HepG2 (cell line): Measurements from ENCODE around the gene WNT7A. TPM values are rescaled to one million over a fixed set of nuclear protein-coding genes. Genes with fewer than 3 reads are reported as not detected.

Experiments used
- ATAC-seq: fragments of 200-7000 bp; cut with Tn5 transposase; 3 replicates; pipeline ENCODE4 v1.9.1; 2020; ENCODE audit warnings: mild to moderate bottlenecking, moderate library complexity
- BruUV-seq: library from RNA; stranded (reverse); fragments of 400-500 nt; replicated peaks from 2 replicates; lab custom pipeline; 2021; lab: Mats Ljungman, UMichigan
- CTCF ChIA-PET: fragments of 300-600 bp; formaldehyde crosslinking; extraction: SDS; loops from one replicate; lab custom pipeline; 2021; ENCODE audit warnings: low total read pairs, inconsistent platforms, low intra/inter-chr PET ratio; lab: Yijun Ruan, JAX
- POLR2A ChIA-PET: fragments of 350-600 bp; sonication (Branson Sonifier 250); formaldehyde crosslinking; loops from one replicate; lab custom pipeline; 2020; ENCODE audit warnings: antibody characterized with exemption, inconsistent platforms; lab: Yijun Ruan, JAX
- DNase-seq: peaks from one replicate; pipeline ENCODE4 v3.0.0-alpha.2; 2015; ENCODE audit warnings: low spot score
- FAIRE-seq: peaks from 3 replicates; lab custom pipeline; 2011; peaks lifted over from hg19 to GRCh38; lab: Jason Lieb, UNC
- H2AFZ ChIP-seq: one replicate; pipeline ENCODE4 v1.6.1; 2011; ENCODE audit warnings: low read length, inconsistent platforms
- H3K27ac ChIP-seq: fragments of 300-600 bp; 3 replicates; pipeline ENCODE4 v1.8.0; 2011; ENCODE audit warnings: mixed run types, mild to moderate bottlenecking, mixed read lengths, low read length, inconsistent platforms; ENCODE audit not compliant: insufficient read depth; ENCODE audit errors: extremely low read length
- H3K27me3 ChIP-seq, 2 experiments: fragments of 200-600 bp in 1 of 2; 2 replicates in 1 of 2; 3 replicates in 1 of 2; pipeline versions ENCODE4 v1.6.0 to v1.8.0; 2011; ENCODE audit warnings: low read length in 2 of 2, mild to moderate bottlenecking in 2 of 2, moderate library complexity in 2 of 2, inconsistent platforms in 1 of 2; ENCODE audit not compliant: insufficient read depth in 2 of 2, control insufficient read depth in 1 of 2
- H3K36me3 ChIP-seq, 2 experiments: fragments of 200-600 bp in 1 of 2; replicated peaks in 1 of 2; 2 replicates in 1 of 2; 3 replicates in 1 of 2; pipeline versions ENCODE4 v1.5.1 to v1.8.0; 2011; ENCODE audit warnings: low read length in 2 of 2, inconsistent platforms in 1 of 2; ENCODE audit not compliant: insufficient read depth in 2 of 2, control insufficient read depth in 1 of 2
- H3K4me1 ChIP-seq: 2 replicates; pipeline ENCODE4 v1.5.1; 2012; ENCODE audit warnings: low read length, inconsistent platforms; ENCODE audit not compliant: insufficient read depth
- H3K4me2 ChIP-seq: 2 replicates; pipeline ENCODE4 v1.6.0; 2011; ENCODE audit warnings: low read depth, low read length, inconsistent platforms
- H3K4me3 ChIP-seq, 3 experiments: fragments of 200-600 bp in 1 of 3; sonication (generic), shearing (Covaris generic) in 1 of 3; replicated peaks in 1 of 3; 2 replicates each; pipeline ENCODE4 v1.5.1; 2011 to 2016; ENCODE audit warnings: low read length in 3 of 3, inconsistent platforms in 2 of 3, low read depth in 2 of 3, mild to moderate bottlenecking in 2 of 3, control low read depth in 1 of 3, mixed read lengths in 1 of 3; ENCODE audit not compliant: insufficient read depth in 1 of 3
- H3K79me2 ChIP-seq: one replicate; pipeline ENCODE4 v1.6.1; 2011; ENCODE audit warnings: low read length, inconsistent platforms; ENCODE audit not compliant: insufficient read depth
- H3K9ac ChIP-seq: 2 replicates; pipeline ENCODE4 v1.6.0; 2011; ENCODE audit warnings: mild to moderate bottlenecking, low read depth, low read length, inconsistent platforms; ENCODE audit not compliant: insufficient read depth
- H3K9me3 ChIP-seq: 2 replicates; pipeline ENCODE4 v1.5.1; 2012; ENCODE audit warnings: mild to moderate bottlenecking, low read length
- H4K20me1 ChIP-seq: 2 replicates; pipeline ENCODE4 v1.6.0; 2011; ENCODE audit warnings: inconsistent platforms, mild to moderate bottlenecking, low read length, moderate library complexity; ENCODE audit not compliant: insufficient read depth
- AKNA ChIP-seq: sonication (generic); formaldehyde crosslinking; IDR thresholded peaks from 2 replicates; pipeline ENCODE4 v1.4.0; 2020; ENCODE audit warnings: missing genetic modification reagents, borderline replicate concordance
- CCAR2 ChIP-seq: fragments of 200-400 bp; formaldehyde crosslinking; optimal IDR thresholded peaks from 2 replicates; pipeline ENCODE3; 2018; ENCODE audit warnings: low read depth, mild to moderate bottlenecking, low read length, moderate library complexity
- KLF15 ChIP-seq: sonication (generic); formaldehyde crosslinking; IDR thresholded peaks from 2 replicates; pipeline ENCODE4 v1.8.1; 2023; ENCODE audit warnings: borderline replicate concordance, mild to moderate bottlenecking, inconsistent platforms, missing genetic modification reagents, mixed read lengths
- NCOA5 ChIP-seq: sonication (generic); formaldehyde crosslinking; IDR thresholded peaks from 2 replicates; pipeline ENCODE4 v1.4.0; 2020; ENCODE audit warnings: missing genetic modification reagents
- SNAI1 ChIP-seq: sonication (generic); formaldehyde crosslinking; IDR thresholded peaks from 2 replicates; pipeline ENCODE4 v1.5.0; 2020; ENCODE audit warnings: mild to moderate bottlenecking, missing genetic modification reagents, borderline replicate concordance
- ZFP37 ChIP-seq: sonication (generic); formaldehyde crosslinking; IDR thresholded peaks from 2 replicates; pipeline ENCODE4 v1.4.0; 2020; ENCODE audit warnings: missing genetic modification reagents, borderline replicate concordance
- ZMYM2 ChIP-seq: sonication (generic); formaldehyde crosslinking; IDR thresholded peaks from 2 replicates; pipeline ENCODE4 v1.8.0; 2022; ENCODE audit warnings: mild to moderate bottlenecking, missing genetic modification reagents
- ZNF230 ChIP-seq: sonication (generic); formaldehyde crosslinking; IDR thresholded peaks from 2 replicates; pipeline ENCODE4 v1.4.0; 2020; ENCODE audit warnings: mild to moderate bottlenecking, missing genetic modification reagents
- ZNF580 ChIP-seq: IDR thresholded peaks from 2 replicates; pipeline ENCODE4 v1.6.1; 2016; ENCODE audit warnings: low read depth, borderline replicate concordance
- WGBS: methylation state at CpG from one replicate; pipeline ENCODE4 v1.1.6; 2017; ENCODE audit warnings: low lambda C conversion rate; 5-methylcytosine and 5-hydroxymethylcytosine counted together
- in situ Hi-C: cut with HindIII; loops from 2 replicates; pipeline ENCODE4 v1.10.0; 2017; ENCODE audit warnings: low pct_unique_long_range_greater_than_20kb; ENCODE audit not compliant: extremely low pct_ligation_motif_present
- intact Hi-C: fragments of 100-400 bp; cut with micrococcal nuclease; formaldehyde crosslinking; loops from one replicate; pipeline ENCODE4 v1.10.0; 2022; ENCODE audit not compliant: unreplicated experiment
- polyA plus RNA-seq, 8 experiments: library from polyadenylated mRNA; depleted of rRNA in 3 of 8; stranded (reverse) in 7 of 8; unstranded in 1 of 8; fragments of >200 nt; fragmentation: Illumina TruSeq in 4 of 8; extraction: Trizol in 4 of 8; gene quantifications; 2 replicates each; pipeline versions ENCODE4 v1.2.1 to v1.2.3, GENCODE V29; 2011 to 2016; ENCODE audit warnings: low read depth in 4 of 8, missing spikeins in 1 of 8, mixed read lengths in 1 of 8; ENCODE audit not compliant: insufficient read depth in 1 of 8
- total RNA-seq, 5 experiments: library from RNA; depleted of rRNA; stranded (reverse); fragments of >200 nt; fragmentation: Illumina TruSeq; extraction: Trizol; gene quantifications; 2 replicates each; pipeline ENCODE4 v1.2.3, GENCODE V29; 2016; ENCODE audit warnings: low read depth in 1 of 5

Gene WNT7A
- total and polyA plus RNA-seq, 2 of the 13 experiments (the other 11 are each of a cell fraction or from before 2014, with no cell fraction given): not detected

GRCh38 chr3:13869761-13870343 lies 10.0 kb downstream of the WNT7A start:
- in situ Hi-C loops: no loop called here
- WGBS: 28% methylated on average over 4 of the region's 4 CpGs
- Histone ChIP-seq H3K9me3 (no peaks in the 10 kb centered on the region), H3K79me2 (no peaks in the 10 kb centered on the region), H4K20me1 (no peaks in the 10 kb centered on the region), H3K36me3 (no peaks in the 10 kb centered on the region), H3K4me3 (no peak overlapping the region), H3K9ac (no peak overlapping the region), H3K4me2 (no peak overlapping the region), H3K27me3 (peaks cover 0 to 35% of the 10 kb centered on the region in 2 experiments; a peak in 2 of 5 replicates), H2AFZ (no peak overlapping the region), H3K27ac (no peak overlapping the region), H3K4me1 (no peaks in the 10 kb centered on the region)
- TF ChIP-seq ZFP37 (CRISPR knock-in tag): no peak
- ChIA-PET CTCF (no interaction called here), POLR2A (no interaction called here)
- ATAC-seq (no peak), FAIRE-seq (no peak), DNase-seq (no peak)
- intact Hi-C loops: no loop called here
- BruUV-seq: no TSS peak

- peaks cover 0 to 34% of the 10 kb centered on the region in 2 experiments; a peak in 1 of 5 replicates for H3K27me3 ChIP-seq
- no peak for TF ChIP-seq NCOA5 (CRISPR knock-in tag)
- no peak for TF ChIP-seq KLF15 (CRISPR knock-in tag)
- no peak for TF ChIP-seq ZNF230 (CRISPR knock-in tag)
- no peak for TF ChIP-seq AKNA
- TF ChIP-seq ZNF580 (CRISPR knock-in tag): no peak
- TF ChIP-seq ZMYM2 (CRISPR knock-in tag): no peak
- no peak for TF ChIP-seq CCAR2
- no peak for TF ChIP-seq SNAI1 (CRISPR knock-in tag)
- ChIA-PET CTCF (no interaction called here), POLR2A (no interaction called here)
- H3K36me3 ChIP-seq: no peaks in the 10 kb centered on the region
- no peak for DNase-seq
- no TSS peak for BruUV-seq
- in situ Hi-C loops: no loop called here
- no peak overlapping the region for H2AFZ ChIP-seq
- ATAC-seq: no peak
- intact Hi-C loops: no loop called here
- H3K79me2 ChIP-seq: no peaks in the 10 kb centered on the region
- no peak for FAIRE-seq
- no peak overlapping the region for H3K4me2 ChIP-seq
- H4K20me1 ChIP-seq: no peaks in the 10 kb centered on the region
- no peak overlapping the region for H3K27ac ChIP-seq
- no peaks in the 10 kb centered on the region for H3K9me3 ChIP-seq
- H3K4me3 ChIP-seq: no peak overlapping the region
- no peak overlapping the region for H3K9ac ChIP-seq
- H3K4me1 ChIP-seq: no peaks in the 10 kb centered on the region
- 11% methylated on average over 2 of the region's 2 CpGs for WGBS
These were observed 10.8 kb downstream of the WNT7A start for GRCh38 chr3:13868844-13869724.
